ENCODE measurements around the gene TTC39B. TPM values are rescaled to one million over a fixed set of nuclear protein-coding genes. Genes with fewer than 3 reads are reported as not detected.
"Not testable (repeated sequence)": the region's sequence is repeated elsewhere in the genome, so short reads cannot be mapped to it uniquely, and the experiment has no call there.

TTC39B gene
- total and polyA plus RNA-seq, 2 of the 8 experiments (the other 6 are each of a cell fraction or from before 2014, with no cell fraction given): 1.6 to 10.9 TPM

GRCh38 chr9:15322695-15323094 is 15.7 kb upstream of the TTC39B start:
- FAIRE-seq; H2BK12ac ChIP-seq (ENCODE audit: low read depth, low read length); H3K18ac ChIP-seq (ENCODE audit: extremely low read depth, low read length); DNase-seq (ENCODE audit: low read depth in 1 of 2, low spot score in 2 of 2); H3K14ac ChIP-seq (ENCODE audit: insufficient read length); H3K4me2 ChIP-seq (ENCODE audit: insufficient read depth in 1 of 2, low read depth in 2 of 2, low read length in 2 of 2); H2BK120ac ChIP-seq (replicated peaks; ENCODE audit: low read depth, low read length); H4K5ac ChIP-seq (ENCODE audit: insufficient read length, low read depth, low read length); H3K9ac ChIP-seq (replicated peaks in 1 of 4; ENCODE audit: extremely low read depth in 1 of 4, low read depth in 3 of 4, low read length in 3 of 4); H2BK15ac ChIP-seq (ENCODE audit: low read length); H3K4me3 ChIP-seq (ENCODE audit: extremely low read depth in 1 of 4, insufficient read depth in 2 of 4, low read depth in 3 of 4, low read length in 4 of 4); H4K91ac ChIP-seq (replicated peaks; ENCODE audit: insufficient read length, low read length); H3K23ac ChIP-seq (ENCODE audit: insufficient read length); POLR2A ChIA-PET (ENCODE audit: partially characterized antibody); H4K20me1 ChIP-seq (replicated peaks in 1 of 2; ENCODE audit: control insufficient read depth in 1 of 2, insufficient read depth in 2 of 2, low read length in 2 of 2); H3K56ac ChIP-seq (replicated peaks; ENCODE audit: insufficient read length, low read depth, low read length); H2AK5ac ChIP-seq (ENCODE audit: low read depth, low read length); H3K4me1 ChIP-seq (replicated peaks in 1 of 4; ENCODE audit: control insufficient read depth in 3 of 4, insufficient read depth in 4 of 4, low read length in 3 of 4); CTCF ChIA-PET (ENCODE audit: partially characterized antibody); H2AFZ ChIP-seq (ENCODE audit: low read length); H2BK5ac ChIP-seq (ENCODE audit: low read depth, low read length); H3K79me2 ChIP-seq (ENCODE audit: control insufficient read depth in 1 of 2, insufficient read depth in 2 of 2, low read length in 2 of 2); H4K8ac ChIP-seq (ENCODE audit: extremely low read depth, insufficient read depth, low read length); H3K23me2 ChIP-seq (ENCODE audit: low read depth, low read length); H2BK20ac ChIP-seq (ENCODE audit: low read length); H3K4ac ChIP-seq (replicated peaks; ENCODE audit: insufficient read length, low read depth, low read length); H3K79me1 ChIP-seq (ENCODE audit: low read depth, low read length); H3K27ac ChIP-seq (ENCODE audit: low read depth, low read length); H3K27me3 ChIP-seq (replicated peaks in 1 of 4; ENCODE audit: control insufficient read depth in 3 of 4, extremely low read depth in 1 of 4, insufficient read depth in 3 of 4, low read length in 3 of 4); H3K36me3 ChIP-seq (ENCODE audit: control insufficient read depth in 2 of 4, insufficient read depth in 4 of 4, low read length in 3 of 4): not testable (repeated sequence)
- 88% methylated on average over 3 of the region's 3 CpGs; no CpG with 5 or more reads in 1 of the 2 experiments for WGBS, 2 experiments (ENCODE audit: extremely low coverage in 1 of 2, insufficient coverage in 1 of 2, insufficient read length in 1 of 2, insufficient replicate concordance in 2 of 2, low coverage in 1 of 2, low lambda C conversion rate in 2 of 2, missing lambda C conversion rate in 1 of 2)
- H3K9me3 ChIP-seq (ENCODE audit: insufficient read depth in 2 of 2, low read depth in 1 of 2, low read length in 1 of 2): peaks cover 19 to 22% of the 10 kb centered on the region in 2 experiments

GRCh38 chr9:15319661-15320060 is 12.6 kb upstream of the TTC39B start:
- H4K20me1 ChIP-seq (replicated peaks in 1 of 2; ENCODE audit: control insufficient read depth in 1 of 2, insufficient read depth in 2 of 2, low read length in 2 of 2); FAIRE-seq; H2BK15ac ChIP-seq (ENCODE audit: low read length); H3K4ac ChIP-seq (replicated peaks; ENCODE audit: insufficient read length, low read depth, low read length); H3K79me2 ChIP-seq (ENCODE audit: control insufficient read depth in 1 of 2, insufficient read depth in 2 of 2, low read length in 2 of 2); H3K9ac ChIP-seq (replicated peaks in 1 of 4; ENCODE audit: extremely low read depth in 1 of 4, low read depth in 3 of 4, low read length in 3 of 4); H2BK5ac ChIP-seq (ENCODE audit: low read depth, low read length); H3K4me2 ChIP-seq (ENCODE audit: insufficient read depth in 1 of 2, low read depth in 2 of 2, low read length in 2 of 2); H4K91ac ChIP-seq (replicated peaks; ENCODE audit: insufficient read length, low read length); H3K23me2 ChIP-seq (ENCODE audit: low read depth, low read length); H3K23ac ChIP-seq (ENCODE audit: insufficient read length); H3K27ac ChIP-seq (ENCODE audit: low read depth, low read length); H3K27me3 ChIP-seq (replicated peaks in 1 of 4; ENCODE audit: control insufficient read depth in 3 of 4, extremely low read depth in 1 of 4, insufficient read depth in 3 of 4, low read length in 3 of 4); H2AFZ ChIP-seq (ENCODE audit: low read length); H2BK20ac ChIP-seq (ENCODE audit: low read length); H2BK12ac ChIP-seq (ENCODE audit: low read depth, low read length); H3K18ac ChIP-seq (ENCODE audit: extremely low read depth, low read length); CTCF ChIA-PET (ENCODE audit: partially characterized antibody); DNase-seq (ENCODE audit: low read depth in 1 of 2, low spot score in 2 of 2); H3K4me3 ChIP-seq (ENCODE audit: extremely low read depth in 1 of 4, insufficient read depth in 2 of 4, low read depth in 3 of 4, low read length in 4 of 4); H3K4me1 ChIP-seq (replicated peaks in 1 of 4; ENCODE audit: control insufficient read depth in 3 of 4, insufficient read depth in 4 of 4, low read length in 3 of 4); H3K56ac ChIP-seq (replicated peaks; ENCODE audit: insufficient read length, low read depth, low read length); H4K5ac ChIP-seq (ENCODE audit: insufficient read length, low read depth, low read length); H3K36me3 ChIP-seq (ENCODE audit: control insufficient read depth in 2 of 4, insufficient read depth in 4 of 4, low read length in 3 of 4); H4K8ac ChIP-seq (ENCODE audit: extremely low read depth, insufficient read depth, low read length); H3K79me1 ChIP-seq (ENCODE audit: low read depth, low read length); H3K14ac ChIP-seq (ENCODE audit: insufficient read length); H2BK120ac ChIP-seq (replicated peaks; ENCODE audit: low read depth, low read length); H2AK5ac ChIP-seq (ENCODE audit: low read depth, low read length): not testable (repeated sequence)
- H3K9me3 ChIP-seq (ENCODE audit: insufficient read depth in 2 of 2, low read depth in 1 of 2, low read length in 1 of 2): peaks cover 15 to 18% of the 10 kb centered on the region in 2 experiments
- POLR2A ChIA-PET (ENCODE audit: partially characterized antibody): interaction anchor here (1.0 kb wide), 1 partner anchor 23 kb away, joined by 5 read pairs; no protein-coding TSS in a partner anchor
- WGBS, 2 experiments (ENCODE audit: extremely low coverage in 1 of 2, insufficient coverage in 1 of 2, insufficient read length in 1 of 2, insufficient replicate concordance in 2 of 2, low coverage in 1 of 2, low lambda C conversion rate in 2 of 2, missing lambda C conversion rate in 1 of 2): 91% methylated on average over 8 of the region's 9 CpGs; no CpG with 5 or more reads in 1 of the 2 experiments

Data from H1 (cell line).